Lower leg skin (tissue), 4 donors: ENCODE measurements around the gene PCED1B. TPM values are rescaled to one million over a fixed set of nuclear protein-coding genes. Genes with fewer than 3 reads are reported as not detected.

ENCODE experiments used
- DNase-seq, 2 donors: peaks; one replicate each; pipeline ENCODE4 v3.0.0-alpha.2; 2019; ENCODE audit warnings: low spot score in 2 of 2
- H3K4me3 ChIP-seq: fragments of 200-600 bp; sonication (generic); 2 replicates; pipeline ENCODE4 v1.5.1; 2017; ENCODE audit warnings: mild to moderate bottlenecking, low read depth; ENCODE audit not compliant: poor library complexity, severe bottlenecking
- POLR2A ChIP-seq, 2 donors: fragments of 450-650 bp; IDR thresholded peaks; one replicate each; pipeline ENCODE4 v1.6.1; 2016 to 2017; ENCODE audit warnings: antibody characterized with exemption in 2 of 2, mild to moderate bottlenecking in 1 of 2, moderate library complexity in 1 of 2
- WGBS, 2 donors: methylation state at CpG; one replicate each; pipeline ENCODE4 v1.1.5; 2018; 5-methylcytosine and 5-hydroxymethylcytosine counted together
- intact Hi-C: fragments of 100-400 bp; cut with DNase I; formaldehyde crosslinking; loops from one replicate; pipeline ENCODE4 v1.15.0; 2023; ENCODE audit warnings: low total_unique reads
- total RNA-seq, 4 donors: library from RNA; depleted of rRNA; stranded (reverse); fragments of >200 nt; gene quantifications; one replicate each; pipeline ENCODE4 v1.1.0, GENCODE V29; 2016
- TF ChIP-seq, protein P1 (sequence below), 3 donors: fragments of 450-650 bp; IDR thresholded peaks; one replicate each; pipeline ENCODE4 v1.5.1; 2016; ENCODE audit warnings: antibody characterized with exemption in 3 of 3, mild to moderate bottlenecking in 3 of 3, moderate library complexity in 2 of 3

The PCED1B gene
- total RNA-seq, 4 donors from 2014 or later = 0.23 to 3.0 (median 0.73) TPM

DNA sequence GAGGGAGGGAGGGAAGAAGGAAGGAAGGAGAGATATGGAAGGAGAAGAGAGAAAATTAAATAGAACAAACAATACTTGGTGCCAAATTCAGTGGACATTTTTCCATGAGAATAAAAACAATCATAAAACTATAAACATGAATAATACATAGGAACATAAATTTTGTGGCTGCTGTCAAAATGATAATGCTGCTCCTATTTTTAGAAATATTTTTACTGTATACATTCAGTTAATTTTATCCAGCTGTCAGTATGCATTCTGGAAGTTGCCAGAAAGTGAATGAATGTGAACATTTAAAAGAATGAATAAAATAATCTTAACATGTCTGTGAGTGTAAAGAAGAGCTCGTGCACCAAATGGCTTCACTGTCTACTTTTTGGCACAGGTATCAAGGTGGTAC lies 13.9 kb upstream of the PCED1B start:
- DNase-seq = no peak
- H3K4me3 ChIP-seq = no peak overlapping the region
- intact Hi-C loops = no loop called here
- 52 to 61% methylated on average over 1 of the region's 1 CpG for WGBS, 2 donors
- no peak for TF ChIP-seq POLR2A (IDR thresholded peaks at IDR 0.05)

DNA sequence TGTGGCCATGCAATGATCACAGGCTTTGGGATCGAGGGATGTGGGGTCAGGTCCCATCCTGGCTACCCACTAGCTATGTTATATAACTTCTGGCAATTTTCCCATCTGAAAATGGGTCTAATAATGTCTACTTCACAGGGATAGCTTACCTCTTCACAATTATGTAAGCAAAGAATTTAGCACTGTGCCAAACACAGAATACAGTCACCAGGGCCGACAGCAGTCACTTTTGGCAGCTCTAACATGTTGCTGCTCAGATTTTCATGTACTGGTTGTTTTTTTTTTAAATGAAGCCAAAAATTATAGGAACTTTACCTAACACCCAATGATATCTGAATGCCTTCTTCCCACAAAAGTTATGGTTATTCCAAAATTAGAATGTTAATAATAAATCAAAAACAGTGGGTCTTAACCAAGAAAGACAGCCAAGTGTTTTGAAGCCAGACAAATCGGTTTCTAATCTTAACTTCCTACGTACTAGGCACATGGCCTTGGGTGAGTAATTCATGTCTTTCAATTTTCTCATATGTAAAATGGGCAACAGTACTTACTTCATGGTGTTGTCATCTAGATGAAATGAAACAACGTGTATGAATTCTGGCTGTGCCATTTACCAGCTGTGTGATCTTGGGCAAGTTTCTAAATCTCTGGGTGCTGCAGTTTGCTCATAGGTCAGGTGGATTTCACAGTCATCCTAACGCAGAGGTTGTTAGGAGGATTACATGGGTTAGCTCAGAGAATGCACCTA lies 13.0 kb upstream of the PCED1B start:
- no peak for DNase-seq
- TF ChIP-seq, protein P1, sequence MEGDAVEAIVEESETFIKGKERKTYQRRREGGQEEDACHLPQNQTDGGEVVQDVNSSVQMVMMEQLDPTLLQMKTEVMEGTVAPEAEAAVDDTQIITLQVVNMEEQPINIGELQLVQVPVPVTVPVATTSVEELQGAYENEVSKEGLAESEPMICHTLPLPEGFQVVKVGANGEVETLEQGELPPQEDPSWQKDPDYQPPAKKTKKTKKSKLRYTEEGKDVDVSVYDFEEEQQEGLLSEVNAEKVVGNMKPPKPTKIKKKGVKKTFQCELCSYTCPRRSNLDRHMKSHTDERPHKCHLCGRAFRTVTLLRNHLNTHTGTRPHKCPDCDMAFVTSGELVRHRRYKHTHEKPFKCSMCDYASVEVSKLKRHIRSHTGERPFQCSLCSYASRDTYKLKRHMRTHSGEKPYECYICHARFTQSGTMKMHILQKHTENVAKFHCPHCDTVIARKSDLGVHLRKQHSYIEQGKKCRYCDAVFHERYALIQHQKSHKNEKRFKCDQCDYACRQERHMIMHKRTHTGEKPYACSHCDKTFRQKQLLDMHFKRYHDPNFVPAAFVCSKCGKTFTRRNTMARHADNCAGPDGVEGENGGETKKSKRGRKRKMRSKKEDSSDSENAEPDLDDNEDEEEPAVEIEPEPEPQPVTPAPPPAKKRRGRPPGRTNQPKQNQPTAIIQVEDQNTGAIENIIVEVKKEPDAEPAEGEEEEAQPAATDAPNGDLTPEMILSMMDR (IDR thresholded peaks at IDR 0.05) = no peak
- TF ChIP-seq POLR2A (IDR thresholded peaks at IDR 0.05) = no peak
- no peak overlapping the region for H3K4me3 ChIP-seq
- intact Hi-C loops = no loop called here
- 33 to 43% methylated on average over 6 of the region's 6 CpGs for WGBS, 2 donors

DNA sequence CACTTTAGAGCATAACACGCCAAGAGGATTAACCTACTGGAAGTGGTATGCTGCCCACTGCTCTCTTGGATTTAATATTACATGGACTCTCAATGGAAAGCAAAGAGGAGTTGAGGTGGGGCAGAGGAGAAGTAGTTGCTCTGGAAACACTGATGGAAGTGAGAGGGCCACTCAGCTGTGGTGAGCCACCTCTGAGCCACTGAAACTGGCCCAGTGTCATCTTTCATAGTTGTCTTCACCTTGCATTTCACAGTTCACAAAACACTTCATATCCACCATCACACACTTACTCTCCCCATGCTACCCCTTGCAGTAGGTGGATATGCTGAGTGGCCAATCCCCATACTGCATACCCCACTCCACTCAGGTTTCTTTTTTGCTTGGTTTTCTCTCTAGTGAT lies 12.2 kb upstream of the PCED1B start:
- TF ChIP-seq, protein P1 (IDR thresholded peaks at IDR 0.05) = no peak
- H3K4me3 ChIP-seq = no peak overlapping the region
- intact Hi-C loops = no loop called here
- no peak for DNase-seq
- WGBS, 2 donors = 95 to 97% methylated on average over 1 of the region's 1 CpG

DNA sequence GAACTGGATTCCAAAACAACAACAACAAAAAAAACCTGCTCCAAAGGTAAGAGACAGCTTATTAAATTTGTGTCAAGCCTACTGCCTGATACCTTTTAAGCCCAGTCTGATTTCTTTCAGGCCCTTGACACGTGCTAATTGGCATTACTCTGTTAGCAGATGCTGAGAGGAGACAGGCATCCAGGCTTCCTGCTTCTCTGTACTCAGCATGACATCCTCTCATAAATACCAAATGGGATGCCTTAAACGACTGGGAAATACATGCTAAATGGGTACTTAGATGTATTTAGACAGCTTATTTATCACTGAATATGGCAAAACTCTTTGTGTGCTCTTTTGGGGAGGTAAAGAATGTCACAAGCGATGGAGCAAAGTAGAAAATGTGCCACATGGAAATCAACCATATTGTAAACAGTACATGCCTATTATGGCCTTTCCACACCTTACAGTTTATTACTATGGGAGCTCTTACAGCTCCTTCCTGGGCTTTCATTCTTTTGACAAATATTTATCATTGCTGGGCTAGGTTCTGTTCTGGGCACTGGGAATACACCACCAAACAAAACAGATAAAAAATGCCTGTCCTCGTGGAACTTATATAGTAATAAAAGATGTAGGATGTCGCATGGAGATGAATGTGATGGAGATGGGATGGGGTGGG lies 11.5 kb upstream of the PCED1B start:
- WGBS, 2 donors = 73 to 83% methylated on average over 5 of the region's 5 CpGs

DNA sequence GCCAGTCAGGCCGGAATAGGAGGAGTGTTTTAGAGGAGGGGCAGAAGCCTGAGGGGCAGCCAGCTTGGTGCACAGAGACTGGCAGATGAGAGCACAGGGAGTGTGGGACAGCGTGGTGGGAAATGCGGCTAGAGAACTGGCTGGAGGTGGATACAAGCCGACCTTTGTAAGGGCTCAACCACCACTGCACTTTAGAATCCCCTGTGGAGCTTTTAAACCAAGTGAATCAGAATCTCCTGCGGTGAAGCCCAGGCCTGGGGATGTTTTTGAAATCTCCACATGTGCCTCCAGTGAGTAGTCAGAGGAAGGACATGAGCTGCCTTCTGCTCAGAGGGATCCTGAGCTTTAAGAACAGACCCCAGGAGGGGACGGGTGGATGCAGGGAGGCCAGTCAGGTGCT lies 10.9 kb upstream of the PCED1B start:
- WGBS, 2 donors = 82 to 83% methylated on average over 6 of the region's 6 CpGs
- intact Hi-C loops = no loop called here
- no peak for DNase-seq
- TF ChIP-seq, protein P1 (IDR thresholded peaks at IDR 0.05) = no peak
- no peak for TF ChIP-seq POLR2A (IDR thresholded peaks at IDR 0.05)
- no peak overlapping the region for H3K4me3 ChIP-seq

More for the DNA sequence above, 11.5 kb upstream of the PCED1B start:
- DNase-seq = no peak
- TF ChIP-seq, protein P1 (IDR thresholded peaks at IDR 0.05) = no peak
- intact Hi-C loops = no loop called here
- no peak overlapping the region for H3K4me3 ChIP-seq

DNA sequence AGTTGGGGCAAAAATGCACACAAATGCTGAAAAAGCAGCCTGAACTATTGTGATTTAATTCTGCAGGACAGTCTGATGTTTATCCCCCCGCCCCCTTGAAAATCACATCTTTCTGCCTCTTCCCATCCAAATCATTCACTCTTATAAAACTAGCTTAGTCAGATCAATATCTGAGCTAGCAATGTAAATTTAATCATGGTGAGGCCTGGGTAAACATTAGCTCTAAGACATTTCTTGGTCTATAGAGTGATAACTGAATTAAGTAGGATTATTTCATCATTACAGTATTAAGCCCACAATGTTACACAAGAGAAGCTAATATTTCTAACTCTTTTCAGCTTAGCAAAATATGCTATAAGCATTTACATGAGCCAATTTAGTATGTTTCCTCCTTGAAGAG lies 9.1 kb upstream of the PCED1B start:
- intact Hi-C loops = no loop called here
- WGBS, 2 donors = 87 to 93% methylated on average over 1 of the region's 1 CpG
- TF ChIP-seq, protein P1 (IDR thresholded peaks at IDR 0.05) = no peak
- TF ChIP-seq POLR2A (IDR thresholded peaks at IDR 0.05) = no peak
- H3K4me3 ChIP-seq = no peak overlapping the region
- DNase-seq = no peak
